ENCODE results near the gene ZFYVE26.
A peak's percentile ranks its signal among the peaks of the same experiment; 100 is the strongest.
"Not testable (repeated sequence)": the region's sequence is repeated elsewhere in the genome, so short reads cannot be mapped to it uniquely, and the experiment has no call there.

Gene ZFYVE26

GRCh38 chr14:67704484-67705089, 111.8 kb downstream of the ZFYVE26 start:
- DNase-seq: peak; percentile 27

GRCh38 chr14:67703997-67704396, 112.4 kb downstream of the ZFYVE26 start:
- DNase-seq: no peak

DNA sequence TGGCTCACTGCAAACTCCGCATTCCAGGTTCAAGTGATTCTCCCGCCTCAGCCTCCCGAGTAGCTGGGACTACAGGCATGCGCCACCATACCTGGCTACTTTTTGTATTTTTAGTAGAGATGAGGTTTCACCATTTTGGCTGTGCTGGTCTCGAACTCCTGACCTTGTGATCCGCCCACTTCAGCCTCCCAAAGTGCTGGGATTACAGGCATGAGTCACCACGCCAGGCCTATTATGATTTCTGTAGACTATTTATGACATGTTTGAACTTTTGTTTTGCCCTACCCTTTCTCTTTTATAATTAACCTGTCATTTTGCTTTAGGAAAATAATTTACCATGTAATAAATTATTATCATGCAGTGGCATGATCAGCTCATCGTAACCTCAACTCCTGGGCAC, 114.9 kb downstream of the ZFYVE26 start, which contains the start of gene RDH12:
TSS of gene RDH12 (plus strand) at position 395 of the 400 bp plus-strand sequence. CDS start 20,757 bp downstream, outside the sequence.
- DNase-seq: not testable (repeated sequence)

DNA sequence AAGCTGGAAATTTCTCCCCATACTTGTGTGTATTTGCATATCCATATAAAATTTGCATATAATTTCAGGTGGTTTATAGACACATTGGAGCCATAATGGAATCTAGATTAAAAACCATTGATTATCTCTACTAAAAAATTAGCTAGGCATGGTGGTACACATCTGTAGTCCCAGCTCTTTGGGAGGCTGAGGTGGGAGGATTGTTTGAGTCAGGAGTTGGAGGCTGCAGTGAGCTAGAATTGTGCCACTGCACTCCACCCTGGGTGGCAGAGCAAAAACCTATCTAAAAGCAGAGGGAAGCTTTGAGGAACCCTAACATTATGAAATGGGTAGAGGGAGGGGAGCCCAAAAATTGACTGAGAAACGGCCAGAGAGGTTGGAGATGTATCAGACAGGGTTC, 118.2 kb downstream of the ZFYVE26 start:
- DNase-seq: no peak

GRCh38 chr14:67697006-67697405, 119.4 kb downstream of the ZFYVE26 start:
- DNase-seq: no peak

Measured in NCI-H1694 (cell line).